ENCODE measurements around the gene LGR5. TPM values are rescaled to one million over a fixed set of nuclear protein-coding genes. Genes with fewer than 3 reads are reported as not detected.
"Not testable (repeated sequence)": the region's sequence is repeated elsewhere in the genome, so short reads cannot be mapped to it uniquely, and the experiment has no call there.

The LGR5 gene
- polyA plus RNA-seq, 3 donors = 0.03 to 0.16 TPM; not detected in 1

DNA sequence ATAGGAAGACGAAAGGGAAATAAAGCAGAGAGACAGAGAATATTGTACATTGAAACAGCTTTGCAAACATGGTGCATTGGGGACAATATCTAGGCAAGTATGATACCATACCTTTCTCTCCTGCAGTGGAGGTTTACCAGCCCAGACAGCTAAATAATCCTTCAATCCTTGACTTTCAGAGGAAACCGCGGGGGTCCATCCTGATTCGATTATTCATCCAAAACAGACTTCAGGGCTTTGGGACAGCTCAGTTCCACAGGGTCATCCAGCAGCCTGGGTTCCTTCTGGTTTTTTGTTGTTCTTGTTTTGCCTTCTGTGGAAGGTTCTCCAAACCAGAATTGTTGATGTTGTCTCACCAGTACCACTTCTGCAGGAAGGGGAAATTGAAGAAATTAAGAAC lies 81.5 kb downstream of the LGR5 start:
- 65 to 85% (median 81%) methylated on average over 4 of the region's 4 CpGs for WGBS, 3 donors

DNA sequence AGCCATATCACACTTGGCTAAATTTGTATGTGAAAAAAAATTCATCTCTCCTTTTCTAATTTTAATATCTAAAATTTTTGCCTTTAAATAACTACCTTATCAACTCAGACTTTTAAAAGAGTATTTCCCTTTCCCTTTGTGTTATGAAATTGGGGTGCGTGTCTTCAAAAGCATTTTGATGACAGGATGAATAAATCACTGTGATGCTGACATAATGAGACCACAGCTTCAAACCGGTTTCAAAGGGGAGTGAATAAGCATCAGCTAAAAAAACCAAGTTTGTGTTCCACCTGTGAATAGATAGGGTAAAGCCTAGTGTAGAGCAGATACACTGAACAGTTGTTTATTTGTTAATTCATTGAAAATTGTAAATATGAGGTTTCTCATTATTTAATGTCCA lies 85.0 kb downstream of the LGR5 start:
- WGBS, 3 donors = 24 to 47% (median 29%) methylated on average over 2 of the region's 2 CpGs
- H3K27ac ChIP-seq (ENCODE audit: low read depth, low read length) = no peak overlapping the region

More for the DNA sequence above, 81.5 kb downstream of the LGR5 start:
- H3K27ac ChIP-seq (ENCODE audit: low read depth, low read length) = no peak overlapping the region

DNA sequence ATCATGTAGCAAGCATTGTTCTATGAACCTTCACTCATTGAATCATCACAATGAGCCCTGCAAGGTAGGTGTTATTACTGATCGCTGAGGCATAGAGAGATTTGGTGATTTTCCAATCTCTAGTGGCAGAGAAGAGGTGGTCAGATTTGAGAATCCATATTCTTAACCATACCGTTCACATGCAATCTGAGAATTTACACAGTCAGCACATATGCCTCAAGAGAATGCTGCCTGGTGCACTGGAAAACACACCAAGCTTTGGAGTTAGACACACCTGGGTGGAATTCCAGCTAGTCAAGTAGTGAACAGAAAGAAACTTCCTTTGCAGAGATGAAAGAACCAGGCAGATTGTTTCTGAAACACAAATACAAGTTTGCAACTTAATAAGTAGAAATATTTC lies 94.1 kb downstream of the LGR5 start:
- WGBS, 3 donors = 73 to 78% (median 77%) methylated on average over 2 of the region's 2 CpGs
- H3K27ac ChIP-seq (ENCODE audit: low read depth, low read length) = no peak overlapping the region

DNA sequence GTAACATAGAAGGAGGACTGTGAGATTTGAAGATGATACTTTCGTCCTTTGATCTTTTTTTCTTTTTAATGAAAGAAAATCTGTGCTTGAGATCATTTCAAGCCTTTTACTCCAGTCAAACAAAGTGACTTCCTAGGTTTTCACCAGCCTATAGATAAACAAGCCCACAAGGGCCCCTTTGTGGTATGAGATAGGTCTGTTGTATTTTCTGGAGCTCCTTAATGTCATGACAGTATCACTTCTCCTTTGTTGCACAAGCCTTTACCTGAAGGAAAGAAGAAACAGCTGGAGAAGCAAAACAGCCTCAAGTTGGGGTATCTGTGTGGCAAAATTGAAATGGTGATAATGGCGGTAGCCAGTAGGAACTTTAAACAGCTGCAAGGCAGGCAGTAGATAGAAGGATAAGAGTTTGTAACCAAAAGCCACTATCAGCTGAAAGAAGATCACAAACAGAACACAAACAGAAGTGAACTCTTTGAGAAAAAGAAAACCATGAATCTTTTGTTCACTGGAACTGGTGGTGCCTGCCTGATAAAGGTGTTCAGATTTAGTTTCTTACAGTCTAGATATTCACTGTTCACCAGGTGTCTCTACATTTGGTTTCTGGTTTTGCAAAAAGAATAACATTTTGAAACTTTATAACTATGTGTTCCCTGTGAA lies 96.8 kb downstream of the LGR5 start:
- H3K27ac ChIP-seq (ENCODE audit: low read depth, low read length) = no peak overlapping the region
- WGBS, 3 donors = 67 to 87% (median 73%) methylated on average over 2 of the region's 2 CpGs

DNA sequence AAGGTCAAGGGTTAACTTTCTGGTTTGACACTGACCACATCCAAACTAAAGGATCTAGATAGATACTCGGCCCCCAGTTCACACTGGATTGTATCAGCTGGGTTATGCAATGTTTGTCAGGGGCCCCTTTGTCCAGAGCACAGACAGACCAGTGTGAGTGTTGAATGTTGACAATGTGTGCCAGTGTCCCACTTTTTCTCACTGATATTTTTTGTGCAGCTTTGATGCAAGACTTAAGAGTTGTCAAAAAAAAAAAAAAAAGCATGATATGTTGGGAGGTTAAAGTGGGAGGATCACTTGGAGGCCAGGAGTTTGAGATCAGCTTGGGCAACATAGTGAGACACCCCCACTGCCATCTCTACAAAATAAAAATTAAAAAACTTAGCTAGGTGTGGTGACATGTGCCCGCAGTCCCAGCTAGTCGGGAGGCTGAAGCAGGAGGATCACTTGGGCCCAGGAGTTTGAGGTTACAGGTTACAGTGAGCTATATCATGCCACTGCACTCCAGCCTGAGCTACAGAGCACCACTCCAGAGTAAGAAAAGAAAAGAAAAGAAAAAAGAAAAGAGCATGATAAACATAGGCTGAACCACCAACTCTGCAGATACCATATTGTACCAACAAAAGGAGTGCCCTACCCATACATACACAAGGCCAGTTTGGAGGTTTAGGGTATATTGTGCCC lies 97.5 kb downstream of the LGR5 start:
- WGBS, 3 donors = 78 to 86% (median 84%) methylated on average over 3 of the region's 3 CpGs
- no peak overlapping the region for H3K27ac ChIP-seq (ENCODE audit: low read depth, low read length)

DNA sequence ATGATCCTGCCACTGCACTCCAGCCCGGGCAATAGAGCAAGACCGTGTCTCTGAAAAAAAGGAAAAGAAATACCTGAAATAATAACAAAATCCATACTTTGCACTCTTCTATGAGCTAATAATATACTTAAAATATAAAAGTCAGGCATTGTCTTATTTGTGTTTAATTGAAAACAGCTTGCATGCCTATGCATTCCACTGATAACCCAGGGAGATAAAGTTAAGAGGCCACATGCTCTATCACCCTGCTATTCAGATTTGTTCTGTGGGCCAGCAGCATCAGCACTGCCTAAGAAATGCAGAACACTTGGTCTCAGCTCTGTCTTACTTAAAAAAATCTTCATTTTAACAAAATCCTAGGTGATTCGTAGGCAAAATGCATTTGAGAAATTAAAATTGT lies 99.2 kb downstream of the LGR5 start:
- H3K27ac ChIP-seq (ENCODE audit: low read depth, low read length) = no peak overlapping the region
- WGBS, 3 donors = 80 to 89% (median 84%) methylated on average over 3 of the region's 3 CpGs

DNA sequence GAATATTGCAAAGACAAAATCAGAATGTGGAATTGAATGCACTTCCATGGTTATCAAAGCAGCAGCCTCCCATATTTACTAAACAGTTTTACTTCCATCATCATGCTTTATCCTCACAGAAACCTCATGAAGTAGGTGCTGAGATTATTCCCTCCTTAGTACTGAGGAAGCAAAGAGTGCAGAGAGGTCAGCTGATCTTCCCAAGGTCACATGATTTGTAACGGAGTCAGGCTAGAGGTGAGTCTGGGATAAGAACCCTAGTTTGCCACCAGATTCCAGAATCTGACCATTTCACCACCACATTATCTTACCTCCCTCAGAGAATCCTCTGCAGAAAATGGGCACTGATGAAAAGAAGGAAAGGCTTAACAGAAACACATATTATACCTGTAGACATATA lies 102.0 kb downstream of the LGR5 start:
- no peak overlapping the region for H3K27ac ChIP-seq (ENCODE audit: low read depth, low read length)
- WGBS, 3 donors = 42 to 81% (median 70%) methylated on average over 1 of the region's 1 CpG

DNA sequence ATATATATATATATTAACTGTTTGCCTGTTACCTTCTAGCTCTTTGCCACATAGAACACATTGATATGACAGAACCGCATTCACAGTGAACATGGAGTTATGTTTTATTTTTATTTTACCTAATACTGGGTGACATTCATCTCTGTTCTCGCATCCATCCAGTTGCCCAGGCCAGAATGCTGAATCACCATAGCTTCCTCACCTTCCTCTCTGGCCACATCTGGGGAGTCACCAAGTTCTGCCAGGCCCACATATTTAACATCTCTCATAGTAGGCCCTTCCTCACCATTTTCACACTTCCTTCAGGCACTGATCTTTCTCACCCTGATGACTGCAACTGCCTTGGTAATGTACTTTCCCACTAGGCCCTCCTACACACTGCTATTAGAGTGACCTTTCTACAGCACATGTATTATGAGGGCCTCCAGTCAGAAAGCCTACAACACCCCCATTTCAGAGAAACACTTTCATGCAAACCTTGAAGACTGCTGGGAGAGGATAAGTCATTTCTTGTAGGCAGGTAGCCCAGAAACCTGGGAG lies 106.8 kb downstream of the LGR5 start:
- 89 to 100% (median 96%) methylated on average over 2 of the region's 2 CpGs for WGBS, 3 donors
- no peak overlapping the region for H3K27ac ChIP-seq (ENCODE audit: low read depth, low read length)

DNA sequence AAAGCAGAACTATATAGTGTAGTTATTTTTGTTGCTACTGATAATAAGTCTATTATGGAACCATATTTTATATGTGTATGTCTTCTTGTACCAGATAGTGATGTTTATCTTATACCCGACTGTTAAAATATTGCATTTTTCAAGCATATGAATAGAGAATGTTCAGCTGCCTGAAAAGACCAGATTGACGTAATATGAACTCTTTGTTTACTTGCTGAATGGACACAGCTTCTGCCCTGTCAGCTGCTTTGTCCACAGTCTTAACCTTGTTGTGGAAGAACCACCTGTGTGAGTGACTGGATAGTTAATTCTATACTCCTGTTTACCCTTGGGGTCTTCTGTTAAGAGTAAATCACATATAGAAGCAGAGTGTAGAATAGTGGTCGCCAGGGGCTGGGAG lies 109.3 kb downstream of the LGR5 start:
- WGBS, 3 donors = 69 to 79% (median 75%) methylated on average over 3 of the region's 3 CpGs
- H3K27ac ChIP-seq (ENCODE audit: low read depth, low read length) = no peak overlapping the region

DNA sequence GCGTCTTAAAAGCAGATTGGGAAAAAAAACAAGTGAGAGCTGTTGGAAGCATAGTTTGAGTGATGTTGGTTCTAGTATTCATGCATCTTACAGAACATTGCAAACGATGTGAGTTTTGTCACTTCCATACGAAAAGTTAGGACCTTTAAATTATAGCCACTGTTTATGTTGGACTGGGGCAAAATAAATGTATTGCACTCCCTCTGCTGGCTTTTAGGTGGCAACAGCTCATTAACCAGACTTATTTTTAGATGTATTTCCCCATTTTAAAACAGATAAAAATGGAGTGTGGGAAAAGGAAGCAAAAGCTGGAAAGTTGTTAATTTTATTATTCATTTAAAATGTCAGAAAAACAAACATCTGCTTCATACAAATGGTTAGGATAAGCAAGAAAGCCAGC lies 111.9 kb downstream of the LGR5 start:
- WGBS, 3 donors = 27 to 57% (median 33%) methylated on average over 3 of the region's 3 CpGs

DNA sequence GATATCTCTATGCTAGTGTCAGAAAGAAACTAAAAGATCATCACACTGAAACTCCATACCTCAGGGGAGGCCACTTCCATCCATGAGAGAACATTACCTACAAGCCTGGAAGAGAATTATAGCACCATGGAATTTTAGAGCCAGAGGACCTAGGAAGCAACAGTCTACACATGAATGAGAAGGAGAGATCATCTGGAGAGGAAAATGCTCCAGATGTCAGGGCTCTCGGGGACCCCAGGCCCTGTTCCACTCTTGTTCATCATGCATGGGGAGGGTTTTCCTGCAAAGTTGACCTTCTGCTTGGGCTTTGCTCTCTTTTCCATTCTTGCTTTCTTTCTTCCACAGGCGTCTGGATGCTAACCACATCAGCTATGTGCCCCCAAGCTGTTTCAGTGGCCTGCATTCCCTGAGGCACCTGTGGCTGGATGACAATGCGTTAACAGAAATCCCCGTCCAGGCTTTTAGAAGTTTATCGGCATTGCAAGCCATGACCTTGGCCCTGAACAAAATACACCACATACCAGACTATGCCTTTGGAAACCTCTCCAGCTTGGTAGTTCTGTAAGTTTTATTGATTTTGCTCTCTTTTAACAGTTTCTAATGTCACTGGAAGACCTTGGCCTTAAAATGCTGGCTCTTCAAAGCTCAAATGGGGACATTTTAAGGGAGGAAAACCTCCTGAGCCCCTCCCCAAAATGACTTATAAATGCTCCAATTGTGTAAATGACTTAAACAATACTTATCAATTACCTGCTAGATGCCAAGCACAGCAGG lies 113.3 kb downstream of the LGR5 start:
- WGBS, 3 donors = 61 to 90% (median 88%) methylated on average over 5 of the region's 5 CpGs
- no peak overlapping the region for H3K27ac ChIP-seq (ENCODE audit: low read depth, low read length)

More for the DNA sequence above, 111.9 kb downstream of the LGR5 start:
- no peak overlapping the region for H3K27ac ChIP-seq (ENCODE audit: low read depth, low read length)

DNA sequence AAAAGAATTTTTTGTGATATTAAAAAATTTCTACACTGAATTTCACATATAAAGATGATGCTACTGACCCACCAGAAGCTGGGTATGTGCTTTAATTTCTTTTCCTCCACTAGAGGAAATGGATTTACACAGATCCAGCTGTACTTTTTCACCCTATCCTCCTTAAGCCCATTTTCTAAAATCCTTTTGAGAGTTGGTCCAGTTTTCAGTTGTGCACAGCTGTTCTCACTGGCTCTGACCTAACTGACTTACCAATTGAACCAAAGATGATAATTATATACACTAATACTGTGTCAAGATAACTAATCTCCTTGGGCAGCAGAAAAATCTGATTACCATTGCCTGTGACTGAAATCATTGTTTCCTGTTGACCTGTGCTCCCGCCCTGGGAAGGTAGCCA lies 115.6 kb downstream of the LGR5 start:
- 89 to 93% (median 92%) methylated on average over 1 of the region's 1 CpG for WGBS, 3 donors

DNA sequence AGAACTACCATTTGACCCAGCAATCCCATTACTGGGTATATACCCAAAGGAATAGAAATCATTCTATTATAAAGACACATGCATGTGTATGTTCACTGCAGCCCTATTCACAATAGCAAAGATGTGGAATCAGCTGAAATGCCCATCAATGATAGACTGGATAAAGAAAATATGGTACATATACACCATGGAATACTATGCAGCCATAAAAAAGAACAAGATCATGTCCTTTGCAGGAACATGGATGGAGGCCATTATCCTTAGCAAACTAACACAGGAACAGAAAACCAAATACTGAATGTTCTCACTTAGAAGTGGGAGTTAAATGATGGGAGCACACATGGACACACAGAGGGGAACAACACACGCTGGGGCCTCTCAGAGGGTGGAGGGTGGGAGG lies 116.2 kb downstream of the LGR5 start:
- WGBS, 3 donors = 93 to 100% (median 96%) methylated on average over 1 of the region's 1 CpG
- not testable (repeated sequence) for H3K27ac ChIP-seq (ENCODE audit: low read depth, low read length)

More for the DNA sequence above, 115.6 kb downstream of the LGR5 start:
- H3K27ac ChIP-seq (ENCODE audit: low read depth, low read length) = no peak overlapping the region

DNA sequence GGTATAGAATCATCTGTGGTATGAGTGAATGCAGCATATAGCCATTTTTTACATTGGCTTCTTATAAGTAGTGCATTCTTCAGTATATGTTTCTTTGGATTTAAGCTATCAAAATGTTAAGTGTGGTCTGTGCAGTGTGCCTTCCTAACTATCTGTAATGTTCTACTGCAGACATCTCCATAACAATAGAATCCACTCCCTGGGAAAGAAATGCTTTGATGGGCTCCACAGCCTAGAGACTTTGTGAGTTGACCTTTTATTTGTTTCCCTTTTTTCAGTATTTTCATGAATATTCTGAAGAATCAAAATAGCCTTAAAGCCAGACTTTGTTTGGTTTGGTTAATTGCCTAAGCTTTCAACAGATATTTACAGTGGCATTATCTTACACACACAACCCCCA lies 116.8 kb downstream of the LGR5 start:
- no peak overlapping the region for H3K27ac ChIP-seq (ENCODE audit: low read depth, low read length)

DNA sequence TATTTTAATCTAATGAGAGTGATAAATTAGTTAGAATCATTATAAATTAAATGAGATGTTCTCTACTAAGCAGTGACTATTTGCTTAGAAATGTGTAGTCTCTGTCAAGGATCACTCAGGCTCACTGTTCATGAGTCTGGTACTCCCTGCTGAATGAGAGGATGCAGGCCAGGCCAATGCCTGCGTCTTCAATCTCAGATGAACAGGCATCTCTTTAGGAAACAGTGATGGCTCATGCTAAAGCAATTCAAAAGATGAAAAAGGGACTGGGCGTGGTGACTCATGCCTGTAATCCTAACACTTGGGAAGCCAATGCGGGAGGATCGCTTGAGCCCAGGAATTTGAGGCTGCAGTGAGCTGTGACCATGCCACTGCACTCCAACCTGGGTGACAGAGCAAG lies 117.3 kb downstream of the LGR5 start:
- 93 to 94% (median 93%) methylated on average over 4 of the region's 4 CpGs for WGBS, 3 donors
- no peak overlapping the region for H3K27ac ChIP-seq (ENCODE audit: low read depth, low read length)

DNA sequence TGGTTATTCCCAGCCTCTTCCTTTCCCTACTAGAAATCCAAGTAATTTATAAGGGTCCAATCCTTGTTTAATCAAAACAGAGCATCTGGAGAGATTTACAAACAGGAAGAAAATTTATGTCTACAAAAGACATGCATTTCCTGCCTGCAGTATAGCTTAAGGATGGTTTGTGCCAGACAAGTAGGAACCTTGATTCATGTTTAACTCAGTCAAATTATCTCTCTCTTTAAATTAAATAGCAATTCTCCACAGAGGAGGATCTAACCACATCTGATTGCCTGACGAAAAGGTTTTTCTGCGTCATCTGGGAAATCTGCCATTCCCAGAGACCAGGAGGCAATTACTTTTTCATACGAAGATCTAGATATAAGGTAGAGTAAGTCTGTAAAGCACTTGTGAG lies 118.8 kb downstream of the LGR5 start:
- H3K27ac ChIP-seq (ENCODE audit: low read depth, low read length) = no peak overlapping the region
- 54 to 76% (median 62%) methylated on average over 3 of the region's 3 CpGs for WGBS, 3 donors

DNA sequence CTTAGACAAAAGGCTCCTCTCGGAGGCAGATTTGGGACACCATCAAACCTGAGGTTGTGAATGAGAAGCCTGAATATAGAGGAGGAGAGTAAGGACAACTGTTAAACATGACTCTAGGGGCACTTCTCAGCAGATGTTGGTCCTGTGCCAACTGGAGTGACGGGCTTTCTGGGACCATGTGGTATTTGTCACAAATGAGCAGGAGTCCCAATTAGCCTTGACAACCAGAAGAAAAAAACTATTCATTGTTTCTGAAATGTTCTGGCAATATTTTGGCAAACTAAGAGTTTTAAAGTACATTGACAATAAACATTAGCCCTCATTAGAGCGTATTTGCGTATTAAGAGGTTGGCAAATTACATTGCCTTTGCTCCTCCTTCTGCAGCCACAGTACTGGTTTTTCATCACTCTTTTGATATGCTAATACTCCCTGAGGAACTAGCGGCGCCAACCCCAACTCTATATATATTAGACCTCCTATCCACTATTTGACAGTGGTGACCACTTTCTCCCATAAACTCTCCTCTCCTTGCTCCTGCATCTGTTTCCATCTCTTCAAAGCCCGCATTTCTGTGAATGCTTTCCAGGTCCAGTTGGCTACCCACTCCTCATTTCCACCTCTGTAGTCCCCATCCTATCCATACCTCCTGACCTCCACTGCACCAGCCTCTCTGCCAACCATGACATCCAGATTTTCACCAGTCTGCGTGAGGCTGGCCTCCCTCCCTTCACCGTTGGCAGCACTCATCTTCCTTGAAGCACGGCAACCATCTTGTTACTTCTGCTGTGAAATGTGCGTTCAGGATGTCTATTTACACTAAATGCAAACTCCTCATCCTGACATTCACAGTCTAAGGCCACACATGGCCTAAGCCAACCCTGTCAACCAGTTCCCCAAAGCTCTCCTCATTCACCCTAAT lies 123.3 kb downstream of the LGR5 start:
- 70 to 73% (median 73%) methylated on average over 11 of the region's 11 CpGs for WGBS, 3 donors

DNA sequence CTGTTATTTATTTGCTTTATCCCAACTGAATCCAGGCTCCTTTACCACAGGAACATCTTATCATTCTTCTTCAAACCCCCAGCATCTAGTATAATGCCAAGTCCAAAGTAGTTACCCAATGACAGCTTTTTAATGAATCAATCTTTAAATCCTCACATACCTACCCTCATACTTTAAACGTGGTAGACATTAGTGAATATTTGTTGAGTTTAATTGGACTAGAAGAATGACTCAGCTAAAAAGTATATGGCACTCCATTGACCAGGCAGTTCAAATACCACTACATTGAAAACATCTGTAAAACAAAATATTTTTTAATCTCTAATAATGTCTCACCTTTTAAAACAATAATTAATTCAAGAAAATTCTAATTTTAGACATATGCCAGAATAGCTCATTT lies 125.9 kb downstream of the LGR5 start:
- WGBS, 3 donors = 22 to 68% (median 61%) methylated on average over 1 of the region's 1 CpG
- no peak overlapping the region for H3K27ac ChIP-seq (ENCODE audit: low read depth, low read length)

More for the DNA sequence above, 123.3 kb downstream of the LGR5 start:
- no peak overlapping the region for H3K27ac ChIP-seq (ENCODE audit: low read depth, low read length)
